Neural cell (in vitro differentiated cells): ENCODE measurements around the gene NHSL2.

Experiments
- EZH2 ChIP-seq: fragments of 200-600, 300-800 bp; shearing (Covaris generic), sonication (generic); IDR thresholded peaks from 2 replicates; pipeline ENCODE4 v1.6.1; 2014; ENCODE audit warnings: antibody characterized with exemption, low read length, borderline replicate concordance, mild to moderate bottlenecking; ENCODE audit not compliant: insufficient read depth, poor library complexity, severe bottlenecking
- MXI1 ChIP-seq: fragments of 450-650 bp; conservative IDR thresholded peaks from 2 replicates; pipeline ENCODE4 v1.6.1; 2014; ENCODE audit warnings: antibody characterized with exemption, mild to moderate bottlenecking; ENCODE audit not compliant: poor library complexity, severe bottlenecking
- POLR2AphosphoS5 ChIP-seq: IDR thresholded peaks from 2 replicates; pipeline ENCODE4 v1.6.1; 2012
- RAD21 ChIP-seq: fragments of 450-650 bp; conservative IDR thresholded peaks from 2 replicates; pipeline ENCODE4 v1.6.1; 2014; ENCODE audit warnings: antibody characterized with exemption, mild to moderate bottlenecking, moderate library complexity
- SMC3 ChIP-seq: fragments of 450-650 bp; conservative IDR thresholded peaks from 2 replicates; pipeline ENCODE4 v1.6.1; 2014; ENCODE audit warnings: antibody characterized with exemption, mild to moderate bottlenecking, moderate library complexity; ENCODE audit not compliant: poor library complexity
- TAF1 ChIP-seq: IDR thresholded peaks from 2 replicates; pipeline ENCODE4 v1.6.1; 2012; ENCODE audit warnings: low read depth
- TF ChIP-seq, protein P1 (sequence below): fragments of 450-650 bp; IDR thresholded peaks from 2 replicates; pipeline ENCODE4 v1.5.1; 2014; ENCODE audit warnings: antibody characterized with exemption, mild to moderate bottlenecking, moderate library complexity; ENCODE audit not compliant: poor library complexity, severe bottlenecking
- TF ChIP-seq, protein P2 (sequence below): IDR thresholded peaks from 2 replicates; pipeline ENCODE4 v1.6.1; 2012; ENCODE audit warnings: borderline replicate concordance

GRCh38 chrX:72117636-72118210 lies 207.1 kb downstream of the NHSL2 start:
- TF ChIP-seq EZH2 (no peak), POLR2AphosphoS5 (no peak), MXI1 (no peak), SMC3 (no peak), TAF1 (no peak), RAD21 (no peak)
- TF ChIP-seq, protein P1, sequence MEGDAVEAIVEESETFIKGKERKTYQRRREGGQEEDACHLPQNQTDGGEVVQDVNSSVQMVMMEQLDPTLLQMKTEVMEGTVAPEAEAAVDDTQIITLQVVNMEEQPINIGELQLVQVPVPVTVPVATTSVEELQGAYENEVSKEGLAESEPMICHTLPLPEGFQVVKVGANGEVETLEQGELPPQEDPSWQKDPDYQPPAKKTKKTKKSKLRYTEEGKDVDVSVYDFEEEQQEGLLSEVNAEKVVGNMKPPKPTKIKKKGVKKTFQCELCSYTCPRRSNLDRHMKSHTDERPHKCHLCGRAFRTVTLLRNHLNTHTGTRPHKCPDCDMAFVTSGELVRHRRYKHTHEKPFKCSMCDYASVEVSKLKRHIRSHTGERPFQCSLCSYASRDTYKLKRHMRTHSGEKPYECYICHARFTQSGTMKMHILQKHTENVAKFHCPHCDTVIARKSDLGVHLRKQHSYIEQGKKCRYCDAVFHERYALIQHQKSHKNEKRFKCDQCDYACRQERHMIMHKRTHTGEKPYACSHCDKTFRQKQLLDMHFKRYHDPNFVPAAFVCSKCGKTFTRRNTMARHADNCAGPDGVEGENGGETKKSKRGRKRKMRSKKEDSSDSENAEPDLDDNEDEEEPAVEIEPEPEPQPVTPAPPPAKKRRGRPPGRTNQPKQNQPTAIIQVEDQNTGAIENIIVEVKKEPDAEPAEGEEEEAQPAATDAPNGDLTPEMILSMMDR = no peak
- TF ChIP-seq, protein P2, sequence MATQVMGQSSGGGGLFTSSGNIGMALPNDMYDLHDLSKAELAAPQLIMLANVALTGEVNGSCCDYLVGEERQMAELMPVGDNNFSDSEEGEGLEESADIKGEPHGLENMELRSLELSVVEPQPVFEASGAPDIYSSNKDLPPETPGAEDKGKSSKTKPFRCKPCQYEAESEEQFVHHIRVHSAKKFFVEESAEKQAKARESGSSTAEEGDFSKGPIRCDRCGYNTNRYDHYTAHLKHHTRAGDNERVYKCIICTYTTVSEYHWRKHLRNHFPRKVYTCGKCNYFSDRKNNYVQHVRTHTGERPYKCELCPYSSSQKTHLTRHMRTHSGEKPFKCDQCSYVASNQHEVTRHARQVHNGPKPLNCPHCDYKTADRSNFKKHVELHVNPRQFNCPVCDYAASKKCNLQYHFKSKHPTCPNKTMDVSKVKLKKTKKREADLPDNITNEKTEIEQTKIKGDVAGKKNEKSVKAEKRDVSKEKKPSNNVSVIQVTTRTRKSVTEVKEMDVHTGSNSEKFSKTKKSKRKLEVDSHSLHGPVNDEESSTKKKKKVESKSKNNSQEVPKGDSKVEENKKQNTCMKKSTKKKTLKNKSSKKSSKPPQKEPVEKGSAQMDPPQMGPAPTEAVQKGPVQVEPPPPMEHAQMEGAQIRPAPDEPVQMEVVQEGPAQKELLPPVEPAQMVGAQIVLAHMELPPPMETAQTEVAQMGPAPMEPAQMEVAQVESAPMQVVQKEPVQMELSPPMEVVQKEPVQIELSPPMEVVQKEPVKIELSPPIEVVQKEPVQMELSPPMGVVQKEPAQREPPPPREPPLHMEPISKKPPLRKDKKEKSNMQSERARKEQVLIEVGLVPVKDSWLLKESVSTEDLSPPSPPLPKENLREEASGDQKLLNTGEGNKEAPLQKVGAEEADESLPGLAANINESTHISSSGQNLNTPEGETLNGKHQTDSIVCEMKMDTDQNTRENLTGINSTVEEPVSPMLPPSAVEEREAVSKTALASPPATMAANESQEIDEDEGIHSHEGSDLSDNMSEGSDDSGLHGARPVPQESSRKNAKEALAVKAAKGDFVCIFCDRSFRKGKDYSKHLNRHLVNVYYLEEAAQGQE = no peak
